ENCODE measurements around the gene PRTG.

DNA sequence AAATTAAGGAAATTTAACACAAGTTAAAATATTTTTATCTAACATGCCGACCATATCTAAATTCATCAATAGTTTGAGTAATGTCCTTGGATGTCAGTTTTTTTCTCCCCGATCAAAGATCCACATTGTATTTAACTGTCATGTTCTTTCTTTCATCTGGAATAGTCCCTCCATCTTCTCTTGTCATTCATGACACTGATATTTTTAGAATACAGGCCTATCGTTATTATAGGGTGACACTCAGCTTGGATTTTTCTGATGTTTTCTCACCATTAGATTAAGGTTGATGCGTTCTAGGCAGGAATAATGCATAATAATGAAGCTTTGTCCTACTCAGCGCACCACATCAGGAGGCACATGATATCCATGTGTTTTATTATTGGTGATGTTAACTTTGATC, 141.6 kb downstream of the PRTG start:
- TF ChIP-seq, protein P1, sequence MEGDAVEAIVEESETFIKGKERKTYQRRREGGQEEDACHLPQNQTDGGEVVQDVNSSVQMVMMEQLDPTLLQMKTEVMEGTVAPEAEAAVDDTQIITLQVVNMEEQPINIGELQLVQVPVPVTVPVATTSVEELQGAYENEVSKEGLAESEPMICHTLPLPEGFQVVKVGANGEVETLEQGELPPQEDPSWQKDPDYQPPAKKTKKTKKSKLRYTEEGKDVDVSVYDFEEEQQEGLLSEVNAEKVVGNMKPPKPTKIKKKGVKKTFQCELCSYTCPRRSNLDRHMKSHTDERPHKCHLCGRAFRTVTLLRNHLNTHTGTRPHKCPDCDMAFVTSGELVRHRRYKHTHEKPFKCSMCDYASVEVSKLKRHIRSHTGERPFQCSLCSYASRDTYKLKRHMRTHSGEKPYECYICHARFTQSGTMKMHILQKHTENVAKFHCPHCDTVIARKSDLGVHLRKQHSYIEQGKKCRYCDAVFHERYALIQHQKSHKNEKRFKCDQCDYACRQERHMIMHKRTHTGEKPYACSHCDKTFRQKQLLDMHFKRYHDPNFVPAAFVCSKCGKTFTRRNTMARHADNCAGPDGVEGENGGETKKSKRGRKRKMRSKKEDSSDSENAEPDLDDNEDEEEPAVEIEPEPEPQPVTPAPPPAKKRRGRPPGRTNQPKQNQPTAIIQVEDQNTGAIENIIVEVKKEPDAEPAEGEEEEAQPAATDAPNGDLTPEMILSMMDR (IDR thresholded peaks at IDR 0.05): no peak
- no peak for TF ChIP-seq POLR2A (IDR thresholded peaks at IDR 0.05)
